Uterus (tissue), 4 donors: Measurements from ENCODE around the gene SHTN1. TPM values are rescaled to one million over a fixed set of nuclear protein-coding genes. Genes with fewer than 3 reads are reported as not detected.

Source experiments
- DNase-seq, 2 donors: peaks; one replicate each; pipeline ENCODE4 v3.0.0-alpha.2; 2019 to 2020
- H3K27ac ChIP-seq, 2 donors: fragments of 200-600 bp; sonication (generic); 1 replicate in 1 of 2; 2 replicates in 1 of 2; pipeline ENCODE4 v1.5.1; 2016 to 2018
- H3K27me3 ChIP-seq, 2 donors: fragments of 200-600 bp; sonication (generic); one replicate each; pipeline ENCODE4 v1.5.1; 2018 to 2019; ENCODE audit warnings: control low read depth in 1 of 2
- H3K36me3 ChIP-seq, 2 donors: fragments of 200-600 bp; sonication (generic); one replicate each; pipeline ENCODE4 v1.5.1; 2019; ENCODE audit warnings: control low read depth in 1 of 2
- H3K4me1 ChIP-seq, 2 donors: fragments of 200-600 bp; sonication (generic); one replicate each; pipeline ENCODE4 v1.5.1; 2018 to 2019; ENCODE audit warnings: control low read depth in 1 of 2
- H3K4me3 ChIP-seq, 2 donors: fragments of 200-600 bp; sonication (generic); 1 replicate in 1 of 2; 2 replicates in 1 of 2; pipeline ENCODE4 v1.5.1; 2018 to 2019; ENCODE audit warnings: mild to moderate bottlenecking in 1 of 2
- H3K9me3 ChIP-seq, 2 donors: fragments of 200-600 bp; sonication (generic); one replicate each; pipeline ENCODE4 v1.5.1; 2019; ENCODE audit warnings: control low read depth in 1 of 2
- CTCF ChIP-seq, 4 experiments: fragments of 200-600 bp in 2 of 4; fragments of 450-650 bp in 2 of 4; sonication (generic) in 2 of 4; IDR thresholded peaks; one replicate each; pipeline ENCODE4 v1.5.1; 2016 to 2019; ENCODE audit warnings: antibody characterized with exemption in 4 of 4, mild to moderate bottlenecking in 2 of 4, moderate library complexity in 1 of 4
- POLR2A ChIP-seq, 2 donors: fragments of 450-650 bp; IDR thresholded peaks; one replicate each; pipeline ENCODE4 v1.6.1; 2016; ENCODE audit warnings: antibody characterized with exemption in 2 of 2, mild to moderate bottlenecking in 1 of 2, moderate library complexity in 1 of 2
- intact Hi-C: fragments of 100-400 bp; cut with DNase I; formaldehyde crosslinking; loops from one replicate; pipeline ENCODE4 v1.15.1; 2023; ENCODE audit warnings: low total_unique reads
- total RNA-seq, 4 donors: library from RNA; depleted of rRNA in 3 of 4; stranded (reverse); fragments of >200 nt in 3 of 4; gene quantifications; one replicate each; pipeline versions ENCODE4 v1.1.0 to v1.2.4, GENCODE V29; 2014 to 2023
- donor health status: DM: yes; HTN: yes; CAD: no.

The SHTN1 gene
- total RNA-seq, 4 donors from 2014 or later, result 4.9 to 19.6 (median 7.3) TPM

- H3K27ac ChIP-seq, result no peak overlapping the region
Measured at GRCh38 chr10:116848032-116848943, 156.7 kb downstream of the SHTN1 start.

GRCh38 chr10:116845823-116846222 is 159.2 kb downstream of the SHTN1 start:
- no peak overlapping the region for H3K4me3 ChIP-seq
- H3K4me1 ChIP-seq, result no peaks in the 10 kb centered on the region
- H3K27ac ChIP-seq, result no peak overlapping the region
- DNase-seq, result no peak
- intact Hi-C loops, result no loop called here
- no peak for TF ChIP-seq POLR2A (IDR thresholded peaks at IDR 0.05)
- no peak for TF ChIP-seq CTCF (IDR thresholded peaks at IDR 0.05)
- no peaks in the 10 kb centered on the region for H3K9me3 ChIP-seq
- no peaks in the 10 kb centered on the region for H3K27me3 ChIP-seq
- no peaks in the 10 kb centered on the region for H3K36me3 ChIP-seq

More at GRCh38 chr10:116848032-116848943, 156.7 kb downstream of the SHTN1 start:
- intact Hi-C loops, result no loop called here
- no peaks in the 10 kb centered on the region for H3K9me3 ChIP-seq
- TF ChIP-seq CTCF (IDR thresholded peaks at IDR 0.05), result no peak
- TF ChIP-seq POLR2A (IDR thresholded peaks at IDR 0.05), result no peak
- DNase-seq, result no peak
- no peaks in the 10 kb centered on the region for H3K36me3 ChIP-seq
- H3K27me3 ChIP-seq, result no peaks in the 10 kb centered on the region
- H3K4me3 ChIP-seq, result peak overlapping the region; percentile 57
- no peaks in the 10 kb centered on the region for H3K4me1 ChIP-seq

GRCh38 chr10:116840389-116841075 is 164.5 kb downstream of the SHTN1 start:
- no peak overlapping the region for H3K27ac ChIP-seq
- H3K4me3 ChIP-seq, result no peak overlapping the region
- H3K9me3 ChIP-seq, result no peaks in the 10 kb centered on the region
- TF ChIP-seq CTCF (IDR thresholded peaks at IDR 0.05), result no peak
- no peak for DNase-seq
- H3K4me1 ChIP-seq, result no peaks in the 10 kb centered on the region
- H3K36me3 ChIP-seq, result no peaks in the 10 kb centered on the region
- H3K27me3 ChIP-seq, result no peaks in the 10 kb centered on the region
- intact Hi-C loops, result no loop called here

GRCh38 chr10:116838143-116838725 is 166.8 kb downstream of the SHTN1 start:
- intact Hi-C loops, result no loop called here
- no peaks in the 10 kb centered on the region for H3K4me1 ChIP-seq
- H3K27me3 ChIP-seq, result no peaks in the 10 kb centered on the region
- H3K36me3 ChIP-seq, result no peaks in the 10 kb centered on the region
- H3K4me3 ChIP-seq, result no peak overlapping the region
- TF ChIP-seq CTCF (IDR thresholded peaks at IDR 0.05) (no peak), POLR2A (IDR thresholded peaks at IDR 0.05) (no peak)
- no peak overlapping the region for H3K27ac ChIP-seq
- H3K9me3 ChIP-seq, result no peaks in the 10 kb centered on the region
- no peak for DNase-seq
